SU-DHL-6 (cell line): ENCODE data around the gene YWHAG.

Experiments used
- H2AFZ ChIP-seq: fragments of 200-600 bp; sonication (generic); 2 replicates; pipeline ENCODE4 v1.6.1; 2014; ENCODE audit warnings: low read depth, mild to moderate bottlenecking, moderate library complexity, mixed read lengths, antibody characterized with exemption, low read length; ENCODE audit not compliant: severe bottlenecking
- H3F3A ChIP-seq: fragments of 200-600 bp; shearing (Covaris generic); 2 replicates; pipeline ENCODE4 v1.6.0; 2016; ENCODE audit warnings: antibody characterized with exemption, mild to moderate bottlenecking; ENCODE audit not compliant: insufficient read depth
- H3K27ac ChIP-seq: fragments of 200-600 bp; sonication (generic); 2 replicates; pipeline ENCODE4 v1.5.1; 2016; ENCODE audit warnings: low read depth, mild to moderate bottlenecking, low read length, moderate library complexity, mixed read lengths
- H3K27me3 ChIP-seq: fragments of 200-600 bp; sonication (generic), shearing (Covaris generic); 2 replicates; pipeline ENCODE4 v1.6.0; 2014; ENCODE audit warnings: mild to moderate bottlenecking, low read length
- H3K36me3 ChIP-seq: fragments of 200-600 bp; sonication (generic); 2 replicates; pipeline ENCODE4 v1.6.1; 2014; ENCODE audit warnings: mild to moderate bottlenecking, low read length, mixed read lengths
- H3K4me2 ChIP-seq: fragments of 300-600, 200-600 bp; shearing (Covaris generic), sonication (generic); 2 replicates; pipeline ENCODE4 v1.6.0; 2014; ENCODE audit warnings: low read length, low read depth, mild to moderate bottlenecking; ENCODE audit not compliant: poor library complexity, severe bottlenecking
- H3K4me3 ChIP-seq: fragments of 200-600 bp; sonication (generic); 2 replicates; pipeline ENCODE4 v1.5.1; 2014; ENCODE audit warnings: antibody characterized with exemption, low read length, mild to moderate bottlenecking, mixed read lengths; ENCODE audit not compliant: insufficient read depth, poor library complexity, severe bottlenecking
- H3K79me2 ChIP-seq: fragments of 200-600 bp; sonication (generic); 2 replicates; pipeline ENCODE4 v1.6.1; 2014; ENCODE audit warnings: mild to moderate bottlenecking, low read length, moderate library complexity; ENCODE audit not compliant: insufficient read depth
- H3K9ac ChIP-seq: fragments of 200-600 bp; sonication (generic); 2 replicates; pipeline ENCODE4 v1.7.0; 2014; ENCODE audit warnings: mild to moderate bottlenecking, low read length
- H3K9me2 ChIP-seq: fragments of 200-600 bp; sonication (generic); replicated peaks from 2 replicates; pipeline ENCODE4 v1.6.1; 2014; ENCODE audit warnings: low read length; ENCODE audit not compliant: insufficient read depth
- H3K9me3 ChIP-seq: fragments of 200-600 bp; sonication (generic); 2 replicates; pipeline ENCODE4 v1.6.1; 2014; ENCODE audit warnings: low read length, mixed read lengths; ENCODE audit not compliant: insufficient read depth
- H4K20me1 ChIP-seq: fragments of 200-600 bp; sonication (generic); 2 replicates; pipeline ENCODE4 v1.6.1; 2014; ENCODE audit warnings: low read depth, mild to moderate bottlenecking, antibody characterized with exemption, low read length, moderate library complexity, mixed read lengths
- EZH2phosphoT487 ChIP-seq: fragments of 200-600 bp; sonication (generic), shearing (Covaris generic); conservative IDR thresholded peaks from 2 replicates; pipeline ENCODE4 v1.6.1; 2018; ENCODE audit warnings: mild to moderate bottlenecking, antibody characterized with exemption, low read length, moderate library complexity, mixed read lengths
- TF ChIP-seq, protein P1 (sequence below): fragments of 200-600 bp; sonication (generic); IDR thresholded peaks from one replicate; pipeline ENCODE4 v1.5.1; 2017; ENCODE audit warnings: antibody characterized with exemption, mild to moderate bottlenecking, low read length, moderate library complexity; ENCODE audit not compliant: insufficient read depth, poor library complexity, severe bottlenecking

YWHAG gene

DNA sequence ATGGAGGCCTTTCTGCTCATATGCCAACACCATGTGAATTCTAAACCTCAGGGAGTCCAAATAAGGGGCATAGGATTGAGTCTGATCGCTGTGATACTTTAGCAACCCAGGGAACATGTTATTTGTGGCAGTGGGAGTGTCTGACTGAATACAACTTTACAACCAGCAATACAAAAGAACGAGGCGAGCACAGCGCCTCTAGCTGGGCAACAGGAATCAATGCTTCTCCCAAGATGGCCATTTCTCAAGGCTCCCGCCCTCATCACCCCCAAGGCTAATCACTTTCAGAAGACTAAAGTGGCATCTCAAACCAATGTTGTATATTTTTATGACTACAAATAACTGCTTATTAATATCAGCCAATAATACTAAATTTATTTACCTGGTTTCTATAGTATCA, 28.1 kb downstream of the YWHAG start:
- peaks cover 62% of the 10 kb centered on the region for H4K20me1 ChIP-seq
- peaks cover 31% of the 10 kb centered on the region for H3K36me3 ChIP-seq
- H3F3A ChIP-seq: no peaks in the 10 kb centered on the region; the same call in 1 of the 2 replicates
- TF ChIP-seq, protein P1, sequence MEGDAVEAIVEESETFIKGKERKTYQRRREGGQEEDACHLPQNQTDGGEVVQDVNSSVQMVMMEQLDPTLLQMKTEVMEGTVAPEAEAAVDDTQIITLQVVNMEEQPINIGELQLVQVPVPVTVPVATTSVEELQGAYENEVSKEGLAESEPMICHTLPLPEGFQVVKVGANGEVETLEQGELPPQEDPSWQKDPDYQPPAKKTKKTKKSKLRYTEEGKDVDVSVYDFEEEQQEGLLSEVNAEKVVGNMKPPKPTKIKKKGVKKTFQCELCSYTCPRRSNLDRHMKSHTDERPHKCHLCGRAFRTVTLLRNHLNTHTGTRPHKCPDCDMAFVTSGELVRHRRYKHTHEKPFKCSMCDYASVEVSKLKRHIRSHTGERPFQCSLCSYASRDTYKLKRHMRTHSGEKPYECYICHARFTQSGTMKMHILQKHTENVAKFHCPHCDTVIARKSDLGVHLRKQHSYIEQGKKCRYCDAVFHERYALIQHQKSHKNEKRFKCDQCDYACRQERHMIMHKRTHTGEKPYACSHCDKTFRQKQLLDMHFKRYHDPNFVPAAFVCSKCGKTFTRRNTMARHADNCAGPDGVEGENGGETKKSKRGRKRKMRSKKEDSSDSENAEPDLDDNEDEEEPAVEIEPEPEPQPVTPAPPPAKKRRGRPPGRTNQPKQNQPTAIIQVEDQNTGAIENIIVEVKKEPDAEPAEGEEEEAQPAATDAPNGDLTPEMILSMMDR: no peak
- TF ChIP-seq EZH2phosphoT487: no peak
- no peaks in the 10 kb centered on the region for H3K27me3 ChIP-seq
- H3K9me3 ChIP-seq: no peaks in the 10 kb centered on the region
- H3K79me2 ChIP-seq: peaks cover 88% of the 10 kb centered on the region
- H2AFZ ChIP-seq: no peak overlapping the region
- no peak overlapping the region for H3K9ac ChIP-seq
- no peak overlapping the region for H3K4me3 ChIP-seq
- no peak overlapping the region for H3K4me2 ChIP-seq
- no peak overlapping the region for H3K27ac ChIP-seq
- H3K9me2 ChIP-seq: no peaks in the 10 kb centered on the region

DNA sequence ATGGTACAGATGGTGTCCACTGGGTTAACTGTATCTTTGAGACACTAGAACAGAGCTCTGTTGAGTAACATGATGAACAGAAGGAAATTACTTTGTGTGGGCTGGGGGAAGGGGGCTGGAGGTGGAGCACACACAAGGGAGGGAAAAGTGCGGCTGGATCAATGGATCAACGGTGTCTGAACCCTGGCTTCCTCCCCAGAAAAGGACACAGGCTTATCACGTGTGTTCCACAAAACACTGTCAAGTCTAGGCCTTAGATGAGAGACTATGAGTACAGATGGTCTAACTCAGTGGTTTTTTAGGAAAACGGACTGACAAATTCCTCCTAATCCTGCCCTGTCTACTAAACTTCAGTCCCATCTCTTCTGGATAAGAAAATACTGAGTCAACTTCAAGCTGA, 28.5 kb downstream of the YWHAG start:
- Histone ChIP-seq H3K4me2 (no peak overlapping the region), H3K4me3 (no peak overlapping the region), H2AFZ (no peak overlapping the region), H3K9ac (no peak overlapping the region), H4K20me1 (peaks cover 62% of the 10 kb centered on the region), H3K9me3 (no peaks in the 10 kb centered on the region), H3F3A (no peaks in the 10 kb centered on the region; the same call in 1 of the 2 replicates), H3K27me3 (no peaks in the 10 kb centered on the region), H3K27ac (no peak overlapping the region), H3K79me2 (peaks cover 88% of the 10 kb centered on the region), H3K36me3 (peaks cover 33% of the 10 kb centered on the region), H3K9me2 (no peaks in the 10 kb centered on the region)
- TF ChIP-seq, protein P1: no peak
- no peak for TF ChIP-seq EZH2phosphoT487

DNA sequence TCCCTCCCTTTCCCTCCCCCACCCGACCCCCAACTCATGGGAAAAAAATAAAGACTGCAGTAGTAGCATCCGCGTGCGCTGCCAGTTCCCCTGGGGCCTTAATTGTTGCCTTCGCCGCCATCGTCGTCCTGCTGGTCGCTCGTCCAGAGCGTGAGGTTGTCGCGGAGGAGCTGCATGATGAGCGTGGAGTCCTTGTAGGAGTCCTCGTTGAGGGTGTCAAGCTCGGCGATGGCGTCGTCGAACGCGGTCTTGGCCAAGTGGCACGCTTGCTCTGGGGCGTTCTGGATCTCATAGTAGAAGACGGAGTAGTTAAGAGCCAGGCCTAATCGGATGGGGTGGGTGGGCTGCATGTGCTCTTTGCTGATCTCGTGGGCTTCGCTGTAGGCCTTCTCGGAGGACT, 29.3 kb downstream of the YWHAG start:
- Histone ChIP-seq H2AFZ (no peak overlapping the region), H3K9ac (no peak overlapping the region), H3K9me3 (no peaks in the 10 kb centered on the region), H3K27ac (no peak overlapping the region), H3K4me2 (no peak overlapping the region), H3K4me3 (no peak overlapping the region), H3F3A (no peaks in the 10 kb centered on the region; the same call in 1 of the 2 replicates), H3K27me3 (no peaks in the 10 kb centered on the region), H3K36me3 (peaks cover 33% of the 10 kb centered on the region), H3K79me2 (peaks cover 89% of the 10 kb centered on the region), H3K9me2 (no peaks in the 10 kb centered on the region), H4K20me1 (peaks cover 59% of the 10 kb centered on the region)
- TF ChIP-seq EZH2phosphoT487: no peak
- TF ChIP-seq, protein P1: no peak
